Activated CD4-positive, alpha-beta memory T cell treated with anti-CD3 and anti-CD28 coated beads, Interleukin-2, amount 10 ng/mL, durations not matched to agents 7 days and 5 days (primary cell): ENCODE results near the gene CCR7. TPM values are rescaled to one million over a fixed set of nuclear protein-coding genes. Genes with fewer than 3 reads are reported as not detected.

Source experiments
- CTCF ChIA-PET: fragments of 350-600 bp; sonication (Branson Sonifier 250); formaldehyde crosslinking; loops from one replicate; lab custom pipeline; 2021; ENCODE audit warnings: antibody characterized with exemption, inconsistent platforms; lab: Charles Lee
- POLR2A ChIA-PET: fragments of 350-600 bp; sonication (Branson Sonifier 250); formaldehyde crosslinking; loops from one replicate; lab custom pipeline; 2021; ENCODE audit warnings: antibody characterized with exemption; lab: Charles Lee
- DNase-seq: peaks from one replicate; pipeline ENCODE4 v3.0.0-alpha.2; 2020
- H3K27ac Mint-ChIP-seq: one replicate; pipeline ENCODE4 v1.8.0; 2021; ENCODE audit warnings: mild to moderate bottlenecking, mixed read lengths
- H3K27me3 Mint-ChIP-seq: one replicate; pipeline ENCODE4 v1.8.0; 2021; ENCODE audit warnings: mixed read lengths
- H3K36me3 Mint-ChIP-seq: one replicate; pipeline ENCODE4 v1.8.0; 2021; ENCODE audit warnings: low read depth, mixed read lengths
- H3K4me1 Mint-ChIP-seq: one replicate; pipeline ENCODE4 v1.8.0; 2021; ENCODE audit warnings: mixed read lengths
- H3K4me3 Mint-ChIP-seq: one replicate; pipeline ENCODE4 v1.8.0; 2021; ENCODE audit warnings: mild to moderate bottlenecking, mixed read lengths
- H3K9me3 Mint-ChIP-seq: one replicate; pipeline ENCODE4 v1.8.0; 2021; ENCODE audit warnings: mixed read lengths
- total RNA-seq, 2 experiments: library from RNA; stranded (reverse); gene quantifications; one replicate each; pipeline ENCODE4 v1.2.3, GENCODE V29; 2021

Gene CCR7
- total RNA-seq, 2 experiments from 2014 or later = 43.3 to 44.6 TPM

DNA sequence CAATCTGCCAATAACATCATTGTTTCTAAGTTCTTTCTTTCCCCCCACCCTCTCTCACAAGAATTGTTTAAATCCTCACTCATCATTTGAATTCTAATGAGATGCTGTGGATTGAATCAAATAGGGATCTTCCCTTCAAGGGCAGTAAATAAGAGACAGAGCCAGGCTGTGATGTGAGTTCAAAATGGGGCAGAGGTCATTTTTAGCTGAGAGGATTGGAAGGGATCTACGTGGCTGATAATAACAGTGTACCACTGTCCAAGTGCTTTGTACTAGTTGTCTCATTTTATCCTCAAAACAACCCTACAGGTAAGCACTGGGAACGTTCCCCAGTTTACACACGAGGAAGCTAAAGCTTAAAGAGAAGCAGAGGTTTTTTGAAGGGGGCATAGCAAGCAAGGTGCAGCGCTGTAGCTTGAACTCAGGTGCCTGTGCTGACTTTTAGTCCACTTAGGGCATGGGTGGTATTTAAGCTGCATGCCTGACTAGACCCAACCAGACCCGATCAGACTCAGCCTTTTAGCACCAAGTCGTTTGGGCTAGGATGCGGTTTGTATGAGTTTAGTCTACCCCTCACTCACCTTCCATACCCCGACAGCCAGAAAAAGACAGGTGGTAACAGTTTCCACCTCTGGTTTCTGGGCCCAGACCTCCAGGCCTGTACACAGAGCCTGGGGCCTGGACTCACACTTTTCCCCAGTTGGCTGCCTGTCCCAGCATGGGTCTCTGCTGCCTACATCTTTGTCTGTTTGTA, 39.2 kb upstream of the CCR7 start:
- peaks cover 12% of the 10 kb centered on the region for H3K36me3 Mint-ChIP-seq
- H3K27ac Mint-ChIP-seq = peak overlapping the region; percentile 85
- H3K4me3 Mint-ChIP-seq = no peak overlapping the region
- ChIA-PET POLR2A (interaction anchor here (0.7 to 10.7 kb wide), 17 partner anchors 9 to 187 kb away, joined by 3 to 130 read pairs (median 3); partner anchors contain the start of genes CCR7 and SMARCE1), CTCF (interaction anchor here (0.6 to 3.4 kb wide), 6 partner anchors 11 to 44 kb away, joined by 3 to 15 read pairs (median 8); no protein-coding TSS in a partner anchor)
- no peak for DNase-seq
- no peaks in the 10 kb centered on the region for H3K9me3 Mint-ChIP-seq
- peaks cover 91% of the 10 kb centered on the region for H3K4me1 Mint-ChIP-seq
- H3K27me3 Mint-ChIP-seq = no peaks in the 10 kb centered on the region

DNA sequence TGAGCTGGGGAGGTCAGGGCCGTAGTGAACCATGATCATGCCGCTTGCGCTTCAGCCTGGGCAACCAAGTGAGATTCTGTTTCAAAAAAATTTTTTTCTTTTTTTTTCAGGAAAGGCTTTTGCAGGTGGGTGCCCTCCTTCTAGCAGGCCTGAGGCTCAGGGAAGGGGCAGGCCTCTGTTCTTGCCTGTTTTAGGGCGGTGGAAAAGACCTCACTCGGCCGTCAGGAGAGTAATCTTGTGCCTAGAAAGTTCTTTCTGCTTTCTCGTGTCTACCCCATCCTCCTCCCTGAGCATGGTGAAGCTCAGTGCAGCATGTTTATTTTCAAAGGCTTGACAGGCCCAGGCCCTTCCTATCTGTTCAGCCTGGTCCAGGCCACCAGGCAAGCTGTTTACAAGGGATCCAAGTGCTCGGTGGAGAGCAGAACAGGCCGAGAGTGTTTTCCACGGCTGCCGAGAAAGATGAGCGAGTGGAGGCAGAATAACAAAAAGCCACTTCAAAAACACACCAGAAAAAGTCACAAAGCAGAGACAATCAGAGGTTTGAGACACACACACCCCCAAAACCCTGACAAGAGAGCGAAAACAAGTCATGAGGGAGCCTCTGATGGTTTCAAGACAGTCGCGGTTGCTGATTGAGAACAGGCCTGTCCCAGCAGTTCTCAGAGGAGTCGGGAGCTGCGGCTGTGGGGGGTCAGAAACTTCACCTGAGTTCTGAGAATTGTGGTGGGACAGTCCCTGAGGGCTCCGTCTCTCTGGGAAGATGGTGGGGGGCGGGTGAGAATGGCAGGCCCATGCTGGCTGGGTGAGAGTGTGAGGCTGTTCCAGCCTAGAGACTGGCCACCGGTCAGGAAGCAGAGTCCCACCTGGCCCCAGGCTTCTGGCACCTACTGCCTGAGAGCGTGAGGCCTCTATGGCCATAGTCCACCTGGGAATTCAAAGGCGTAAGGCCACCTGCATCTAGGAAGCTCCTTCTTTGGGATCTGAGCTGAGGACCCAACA, 37.5 kb upstream of the CCR7 start:
- CTCF ChIA-PET = interaction anchor here (1.2 to 3.4 kb wide), 6 partner anchors 12 to 42 kb away, joined by 3 to 15 read pairs (median 4); no protein-coding TSS in a partner anchor
- peaks cover 12% of the 10 kb centered on the region for H3K36me3 Mint-ChIP-seq
- peak; percentile 58 for DNase-seq
- peak overlapping the region; percentile 15 for H3K4me3 Mint-ChIP-seq
- H3K27me3 Mint-ChIP-seq = no peaks in the 10 kb centered on the region
- peaks cover 91% of the 10 kb centered on the region for H3K4me1 Mint-ChIP-seq
- no peaks in the 10 kb centered on the region for H3K9me3 Mint-ChIP-seq
- H3K27ac Mint-ChIP-seq = peak overlapping the region; percentile 87
- POLR2A ChIA-PET = interaction anchor here (0.6 to 10.7 kb wide), 9 partner anchors 9 to 1928 kb away, joined by 3 to 130 read pairs (median 5); partner anchors contain the start of genes CCR7 and SMARCE1

DNA sequence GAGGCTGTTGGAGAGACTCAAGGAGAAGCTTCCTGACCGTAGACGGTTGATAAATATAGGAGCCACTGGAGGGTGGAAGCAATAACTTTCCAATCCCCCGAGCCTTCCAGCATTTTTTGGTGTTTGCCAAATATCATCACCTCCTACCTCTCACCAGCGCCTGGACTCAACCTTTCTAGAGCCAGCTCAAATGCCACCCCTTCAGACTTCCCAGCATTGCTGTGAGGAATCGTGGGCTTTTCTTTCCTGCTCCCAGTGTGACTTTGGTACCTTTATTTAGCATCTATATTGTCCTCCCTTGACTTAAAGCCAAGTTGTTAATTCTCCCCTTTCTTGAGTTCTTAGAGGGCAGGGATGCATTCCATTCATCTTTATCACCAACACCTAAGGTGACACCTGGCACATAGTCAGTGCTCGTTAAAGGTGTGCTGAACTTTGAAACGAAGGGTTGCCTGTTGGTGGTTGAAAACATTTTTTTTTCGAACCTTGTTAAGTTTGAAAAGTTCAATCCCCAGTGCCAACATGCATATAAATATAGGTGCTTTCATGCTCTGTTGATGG, 35.3 kb upstream of the CCR7 start:
- Mint-ChIP-seq H3K9me3 (peaks cover 3% of the 10 kb centered on the region), H3K27ac (no peak overlapping the region), H3K4me1 (peaks cover 86% of the 10 kb centered on the region), H3K36me3 (peaks cover 22% of the 10 kb centered on the region), H3K4me3 (no peak overlapping the region), H3K27me3 (no peaks in the 10 kb centered on the region)
- ChIA-PET CTCF (interaction anchor here (1.1 kb wide), 1 partner anchor 40 kb away, joined by 5 read pairs; no protein-coding TSS in a partner anchor), POLR2A (no interaction called here)
- no peak for DNase-seq

DNA sequence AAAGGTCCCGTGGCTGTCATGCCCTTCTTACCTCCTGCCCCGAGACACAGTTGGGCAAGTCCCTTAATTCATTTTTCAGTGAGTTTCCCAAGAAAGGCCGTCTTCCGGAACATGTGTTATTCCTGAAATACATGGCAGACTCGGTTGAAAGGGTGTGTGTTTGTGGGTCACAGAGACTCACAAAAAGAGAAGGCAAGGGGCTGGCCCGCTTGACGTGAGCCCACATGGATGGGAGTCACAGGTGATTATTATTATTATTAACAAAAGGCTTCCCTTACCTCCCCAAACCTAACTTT, 34.1 kb upstream of the CCR7 start:
- Mint-ChIP-seq H3K9me3 (peaks cover 3% of the 10 kb centered on the region), H3K27ac (peak overlapping the region; percentile 97), H3K36me3 (peaks cover 21% of the 10 kb centered on the region), H3K27me3 (no peaks in the 10 kb centered on the region), H3K4me3 (no peak overlapping the region), H3K4me1 (peaks cover 75% of the 10 kb centered on the region)
- no peak for DNase-seq
- POLR2A ChIA-PET = interaction anchor here (2.5 kb wide), 1 partner anchor 36 kb away, joined by 23 read pairs; no protein-coding TSS in a partner anchor
- CTCF ChIA-PET = interaction anchor here (1.1 kb wide), 1 partner anchor 39 kb away, joined by 5 read pairs; no protein-coding TSS in a partner anchor

DNA sequence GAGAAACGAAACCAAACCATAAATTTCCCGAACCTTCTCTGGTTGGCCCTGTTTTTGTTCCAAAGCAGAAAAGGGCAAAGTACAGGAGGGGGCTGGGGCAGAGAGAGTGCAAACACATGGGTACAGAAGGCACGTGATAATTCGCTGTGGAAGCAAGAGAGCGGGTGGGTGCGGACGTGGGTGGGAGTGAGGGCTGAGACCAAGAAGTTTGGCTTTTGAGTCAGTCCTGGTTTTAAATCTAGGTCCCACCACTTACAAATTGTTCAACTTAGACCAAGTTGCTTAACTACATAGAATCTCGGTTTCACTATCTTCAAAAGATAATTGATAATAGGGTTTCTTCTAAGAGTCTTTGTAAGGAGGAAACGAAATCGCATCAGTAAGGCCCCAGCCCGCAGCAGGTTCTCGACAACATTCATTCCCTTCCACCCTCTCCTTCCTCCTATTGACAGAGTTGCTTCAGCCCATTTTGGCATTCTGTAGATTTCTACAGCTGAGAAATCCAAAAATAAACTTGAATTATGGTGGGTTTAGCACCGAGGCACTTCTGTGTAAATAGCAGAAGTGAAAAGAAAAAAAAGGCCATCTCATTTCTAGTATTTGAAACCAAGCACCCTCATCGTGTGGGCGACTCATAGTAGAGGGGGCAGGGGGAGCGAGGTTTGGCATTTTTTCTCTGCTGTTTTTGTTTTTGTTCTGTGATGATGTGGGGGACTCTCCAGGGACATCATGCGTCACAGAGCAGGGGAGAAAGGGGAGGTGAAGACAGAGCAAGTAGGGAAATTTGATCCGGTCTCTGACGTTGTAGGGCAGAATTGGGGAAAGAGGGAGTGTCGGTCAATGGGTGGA, 33.6 kb upstream of the CCR7 start:
- DNase-seq = peak; percentile 61
- CTCF ChIA-PET = no interaction called here
- Mint-ChIP-seq H3K36me3 (peaks cover 18% of the 10 kb centered on the region), H3K27ac (peak overlapping the region; percentile 97), H3K4me3 (peak overlapping the region; percentile 44), H3K27me3 (no peaks in the 10 kb centered on the region), H3K9me3 (peaks cover 3% of the 10 kb centered on the region), H3K4me1 (peaks cover 69% of the 10 kb centered on the region)
- POLR2A ChIA-PET = interaction anchor here (0.9 to 2.5 kb wide), 7 partner anchors 8 to 50 kb away, joined by 3 to 23 read pairs (median 5); no protein-coding TSS in a partner anchor

DNA sequence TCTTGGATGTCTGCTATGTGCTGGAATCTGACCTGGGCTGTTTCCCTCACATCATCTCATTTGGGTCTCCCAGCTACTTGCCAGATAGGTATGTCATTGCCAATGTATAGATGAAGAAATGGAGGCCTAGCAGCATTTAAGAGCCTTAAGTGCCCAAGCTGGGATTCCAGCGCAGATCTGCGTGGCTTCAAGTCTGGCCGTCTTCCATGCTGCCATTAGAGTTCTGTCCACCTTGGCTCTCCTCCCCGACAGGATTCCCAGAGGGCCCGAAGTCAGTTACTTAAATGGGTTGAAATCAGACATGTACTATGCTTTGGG, 33.0 kb upstream of the CCR7 start:
- POLR2A ChIA-PET = interaction anchor here (0.9 to 2.5 kb wide), 8 partner anchors 8 to 235 kb away, joined by 3 to 23 read pairs (median 5); no protein-coding TSS in a partner anchor
- H3K4me3 Mint-ChIP-seq = peak overlapping the region; percentile 44
- peaks cover 3% of the 10 kb centered on the region for H3K9me3 Mint-ChIP-seq
- peaks cover 18% of the 10 kb centered on the region for H3K36me3 Mint-ChIP-seq
- H3K27ac Mint-ChIP-seq = peak overlapping the region; percentile 97
- H3K4me1 Mint-ChIP-seq = peaks cover 65% of the 10 kb centered on the region
- CTCF ChIA-PET = interaction anchor here (1.3 to 1.8 kb wide), 4 partner anchors 17 to 36 kb away, joined by 4 to 10 read pairs (median 4); no protein-coding TSS in a partner anchor
- DNase-seq = no peak
- H3K27me3 Mint-ChIP-seq = no peaks in the 10 kb centered on the region

DNA sequence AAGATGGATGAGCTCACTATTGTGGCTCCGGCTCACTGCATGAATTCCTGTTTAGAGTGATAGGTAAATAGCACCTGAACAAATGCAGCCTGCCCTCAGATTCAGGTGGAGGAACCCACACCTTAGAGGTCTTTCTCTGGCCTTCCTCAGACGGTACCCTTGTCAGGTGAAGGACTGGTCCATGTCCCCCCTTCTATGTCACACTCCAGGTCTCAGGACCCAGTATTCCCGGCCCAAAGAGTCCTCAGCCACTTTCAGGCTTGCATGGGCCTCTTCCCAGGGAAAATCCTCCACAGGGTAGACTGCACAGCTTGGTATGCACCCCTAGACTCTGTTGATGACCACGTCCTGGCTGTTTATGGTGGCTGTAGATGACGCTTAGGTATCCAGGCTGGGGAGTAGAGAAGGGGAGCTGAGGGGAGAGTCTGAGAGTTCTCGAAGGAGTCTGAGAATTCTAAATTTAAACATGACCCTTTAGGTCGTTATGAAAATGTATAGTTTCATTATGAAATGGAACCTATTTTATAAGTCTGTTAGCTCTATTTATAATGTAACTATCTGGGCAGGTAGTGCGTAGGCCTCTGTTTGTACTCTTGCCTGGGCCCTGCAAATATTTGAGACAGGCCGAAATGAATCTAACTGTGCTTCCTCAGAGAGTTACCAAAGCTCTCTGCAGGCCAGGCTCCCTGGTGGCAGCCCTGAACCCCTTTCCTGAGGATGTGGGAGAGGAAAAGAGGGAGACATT, 32.5 kb upstream of the CCR7 start:
- H3K9me3 Mint-ChIP-seq = peaks cover 3% of the 10 kb centered on the region
- POLR2A ChIA-PET = interaction anchor here (0.7 to 2.5 kb wide), 11 partner anchors 8 to 235 kb away, joined by 3 to 23 read pairs (median 3); no protein-coding TSS in a partner anchor
- no peaks in the 10 kb centered on the region for H3K27me3 Mint-ChIP-seq
- peaks cover 59% of the 10 kb centered on the region for H3K4me1 Mint-ChIP-seq
- peak overlapping the region; percentile 97 for H3K27ac Mint-ChIP-seq
- CTCF ChIA-PET = interaction anchor here (1.3 to 1.8 kb wide), 4 partner anchors 18 to 36 kb away, joined by 4 to 10 read pairs (median 4); no protein-coding TSS in a partner anchor
- DNase-seq = no peak
- H3K4me3 Mint-ChIP-seq = peak overlapping the region; percentile 44
- peaks cover 12% of the 10 kb centered on the region for H3K36me3 Mint-ChIP-seq

DNA sequence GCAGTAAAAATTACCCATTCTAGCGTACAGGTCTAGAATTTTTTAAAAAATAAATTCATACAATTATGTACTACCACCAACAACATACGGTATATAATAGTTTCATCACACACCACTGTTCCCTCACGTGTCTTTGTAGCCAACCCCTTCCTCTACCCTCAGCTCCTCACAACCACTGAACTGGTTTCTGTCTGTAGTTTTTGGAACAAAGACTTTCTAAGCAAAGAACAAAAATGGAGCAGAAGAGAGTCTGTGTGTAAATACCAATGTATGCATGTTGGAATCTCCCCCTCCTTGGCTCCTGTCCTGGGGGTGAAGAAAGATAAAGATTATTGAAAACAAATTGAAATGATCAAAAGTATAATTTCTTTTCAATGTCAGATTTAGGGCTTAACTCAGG, 31.9 kb upstream of the CCR7 start:
- peaks cover 3% of the 10 kb centered on the region for H3K9me3 Mint-ChIP-seq
- no peak for DNase-seq
- peak overlapping the region; percentile 97 for H3K27ac Mint-ChIP-seq
- ChIA-PET CTCF (interaction anchor here (1.3 to 1.8 kb wide), 4 partner anchors 18 to 35 kb away, joined by 4 to 10 read pairs (median 4); no protein-coding TSS in a partner anchor), POLR2A (interaction anchor here (0.7 to 2.5 kb wide), 7 partner anchors 15 to 234 kb away, joined by 3 to 23 read pairs (median 3); no protein-coding TSS in a partner anchor)
- peaks cover 10% of the 10 kb centered on the region for H3K36me3 Mint-ChIP-seq
- peaks cover 54% of the 10 kb centered on the region for H3K4me1 Mint-ChIP-seq
- no peak overlapping the region for H3K4me3 Mint-ChIP-seq
- no peaks in the 10 kb centered on the region for H3K27me3 Mint-ChIP-seq

DNA sequence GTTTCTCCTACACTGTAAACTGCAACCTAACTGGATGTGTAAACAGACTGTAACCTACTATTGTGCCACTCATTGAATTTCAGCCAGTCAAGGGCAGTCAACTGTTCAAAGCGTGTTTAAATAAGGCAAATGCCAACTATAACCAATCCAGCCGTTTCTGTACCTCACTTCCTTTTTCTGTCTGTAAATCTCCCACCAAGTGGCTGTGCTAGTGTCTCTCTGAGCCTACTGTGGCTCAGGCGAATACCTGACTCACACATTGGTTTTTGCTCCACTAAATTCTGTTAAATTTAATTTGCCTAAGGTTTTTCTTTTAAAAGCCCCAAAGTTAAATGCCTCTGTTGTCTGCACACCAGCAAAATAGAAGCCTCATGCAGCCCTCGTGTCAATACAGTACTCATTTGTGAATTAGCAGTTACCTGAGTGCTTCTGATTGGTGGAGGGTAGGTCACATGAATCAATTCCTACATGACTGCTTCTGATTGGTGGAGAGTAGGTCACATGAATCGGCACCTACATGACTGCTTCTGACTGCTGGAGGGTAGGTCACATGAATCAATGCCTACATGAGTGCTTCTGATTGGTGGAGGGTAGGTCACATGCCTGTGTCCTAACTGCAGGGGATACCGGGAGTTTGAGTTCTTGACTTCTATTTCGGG, 31.1 kb upstream of the CCR7 start:
- CTCF ChIA-PET = interaction anchor here (1.8 kb wide), 1 partner anchor 24 kb away, joined by 10 read pairs; no protein-coding TSS in a partner anchor
- peak overlapping the region; percentile 61 for H3K27ac Mint-ChIP-seq
- no peak for DNase-seq
- peaks cover 47% of the 10 kb centered on the region for H3K4me1 Mint-ChIP-seq
- H3K36me3 Mint-ChIP-seq = peaks cover 10% of the 10 kb centered on the region
- H3K9me3 Mint-ChIP-seq = peaks cover 3% of the 10 kb centered on the region
- POLR2A ChIA-PET = interaction anchor here (1.1 to 1.8 kb wide), 3 partner anchors 19 to 36 kb away, joined by 3 to 7 read pairs (median 3); no protein-coding TSS in a partner anchor
- no peak overlapping the region for H3K4me3 Mint-ChIP-seq
- no peaks in the 10 kb centered on the region for H3K27me3 Mint-ChIP-seq

DNA sequence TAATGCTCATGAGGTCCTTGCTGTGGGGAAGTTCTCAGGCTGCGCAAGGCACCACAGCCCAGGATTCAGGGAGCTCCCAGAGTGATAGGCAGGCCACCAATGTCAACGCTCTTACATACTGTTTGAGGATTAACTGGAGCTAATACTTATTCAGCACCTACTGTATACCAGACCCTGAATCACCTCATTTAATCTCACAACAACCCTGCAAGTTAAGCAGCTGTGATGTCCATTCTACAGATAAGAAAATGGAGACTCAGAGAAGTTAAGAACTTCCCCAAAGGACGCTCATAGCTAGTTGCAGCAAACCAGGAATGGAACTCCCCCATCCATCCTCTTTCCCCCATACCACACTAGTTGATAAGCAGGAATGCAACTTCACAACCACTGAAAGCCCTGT, 25.5 kb upstream of the CCR7 start:
- Mint-ChIP-seq H3K36me3 (peaks cover 22% of the 10 kb centered on the region), H3K4me3 (no peak overlapping the region), H3K27ac (no peak overlapping the region), H3K27me3 (peaks cover 5% of the 10 kb centered on the region), H3K9me3 (peaks cover 26% of the 10 kb centered on the region), H3K4me1 (peaks cover 30% of the 10 kb centered on the region)
- ChIA-PET CTCF (interaction anchor here (0.6 to 1.4 kb wide), 3 partner anchors 13 to 508 kb away, joined by 3 to 5 read pairs (median 3); no protein-coding TSS in a partner anchor), POLR2A (interaction anchor here (0.5 to 1.8 kb wide), 4 partner anchors 9 to 1098 kb away, joined by 3 to 7 read pairs (median 3); partner anchors contain the start of gene EIF1)
- DNase-seq = no peak
